GM12878 (cell line): ENCODE measurements around the gene ERN1. TPM values are rescaled to one million over a fixed set of nuclear protein-coding genes. Genes with fewer than 3 reads are reported as not detected.

Experiments used
- ATAC-seq: fragments of 200-7000 bp; cut with Tn5 transposase; 3 replicates; pipeline ENCODE4 v1.9.1; 2020; ENCODE audit warnings: mild to moderate bottlenecking, moderate library complexity
- BruUV-seq: library from RNA; stranded (reverse); fragments of 400-500 nt; replicated peaks from 2 replicates; lab custom pipeline; 2021; lab: Mats Ljungman, UMichigan
- CTCF ChIA-PET: fragments of 300-600 bp; sonication (Branson Sonifier 250); formaldehyde crosslinking; extraction: SDS; loops from one replicate; lab custom pipeline; 2021; ENCODE audit warnings: inconsistent platforms; lab: Yijun Ruan, JAX
- POLR2A ChIA-PET: fragments of 350-600 bp; formaldehyde crosslinking; extraction: SDS; loops from one replicate; lab custom pipeline; 2021; ENCODE audit warnings: inconsistent platforms; lab: Charles Lee
- RAD21 ChIA-PET: fragments of 300-600 bp; sonication (Branson Sonifier 250); formaldehyde crosslinking; loops from one replicate; lab custom pipeline; 2023; ENCODE audit warnings: antibody characterized with exemption; ENCODE audit not compliant: unreplicated experiment; lab: Charles Lee
- SMC1A ChIA-PET: fragments of 300-600 bp; sonication (Branson Sonifier 250); formaldehyde crosslinking; loops from one replicate; lab custom pipeline; 2023; ENCODE audit not compliant: unreplicated experiment, uncharacterized antibody; lab: Charles Lee
- DNase-seq: peaks from one replicate; pipeline ENCODE4 v3.0.0-alpha.2; 2011; ENCODE audit warnings: low read depth, low spot score
- FAIRE-seq: peaks from 3 replicates; lab custom pipeline; 2011; peaks lifted over from hg19 to GRCh38; lab: Jason Lieb, UNC
- H2AFZ ChIP-seq: 2 replicates; pipeline ENCODE4 v1.6.0; 2011; ENCODE audit warnings: low read depth, low read length, control low read depth; ENCODE audit not compliant: control insufficient read depth
- H3K27ac ChIP-seq: 2 replicates; pipeline ENCODE4 v1.5.1; 2011; ENCODE audit warnings: control low read depth; ENCODE audit not compliant: control insufficient read depth, insufficient read depth
- H3K27me3 ChIP-seq, 2 experiments: replicated peaks in 1 of 2; 2 replicates each; pipeline versions ENCODE4 v1.6.0 to v1.6.1; 2011; ENCODE audit warnings: low read length in 1 of 2; ENCODE audit not compliant: control insufficient read depth in 2 of 2, insufficient read depth in 2 of 2
- H3K36me3 ChIP-seq, 2 experiments: 2 replicates each; pipeline ENCODE4 v1.5.1; 2011; ENCODE audit warnings: low read length in 1 of 2; ENCODE audit not compliant: control insufficient read depth in 2 of 2, insufficient read depth in 2 of 2
- H3K4me1 ChIP-seq: 2 replicates; pipeline ENCODE4 v1.6.1; 2011; ENCODE audit warnings: mild to moderate bottlenecking, low read length, moderate library complexity, mixed read lengths; ENCODE audit not compliant: control insufficient read depth, insufficient read depth
- H3K4me2 ChIP-seq: 2 replicates; pipeline ENCODE4 v1.6.0; 2011; ENCODE audit warnings: control low read depth; ENCODE audit not compliant: control insufficient read depth, insufficient read depth
- H3K4me3 ChIP-seq: fragments of 200-600 bp; sonication (generic); 2 replicates; pipeline ENCODE4 v1.5.1; 2016
- H3K79me2 ChIP-seq: 2 replicates; pipeline ENCODE4 v1.6.0; 2011; ENCODE audit warnings: low read length; ENCODE audit not compliant: control insufficient read depth, insufficient read depth
- H3K9ac ChIP-seq: 2 replicates; pipeline ENCODE4 v1.8.0; 2011; ENCODE audit warnings: low read length, control low read depth, mixed read lengths; ENCODE audit not compliant: control insufficient read depth, insufficient read depth
- H3K9me3 ChIP-seq: replicated peaks from 3 replicates; pipeline ENCODE4 v1.5.1; 2011; ENCODE audit warnings: mild to moderate bottlenecking, low read length; ENCODE audit not compliant: control insufficient read depth, insufficient read depth
- H4K20me1 ChIP-seq: 2 replicates; pipeline ENCODE4 v1.6.0; 2011; ENCODE audit not compliant: control insufficient read depth, insufficient read depth
- ATF3 ChIP-seq: IDR thresholded peaks from 2 replicates; pipeline ENCODE4 v1.6.1; 2011; ENCODE audit warnings: low read depth, mild to moderate bottlenecking, low read length, moderate library complexity, borderline replicate concordance; ENCODE audit errors: extremely low read depth
- CHD2 ChIP-seq: IDR thresholded peaks from 2 replicates; pipeline ENCODE4 v1.6.1; 2011; ENCODE audit warnings: low read depth, low read length, improper control_type of control experiment, borderline replicate concordance
- CHD4 ChIP-seq: fragments of 200-600 bp; sonication (generic); IDR thresholded peaks from 2 replicates; pipeline ENCODE4 v1.6.1; 2016; ENCODE audit warnings: mild to moderate bottlenecking
- FOXM1 ChIP-seq: IDR thresholded peaks from 2 replicates; pipeline ENCODE4 v1.6.1; 2012; ENCODE audit warnings: low read depth, mild to moderate bottlenecking, inconsistent platforms, low read length, moderate library complexity
- GABPA ChIP-seq: IDR thresholded peaks from 2 replicates; pipeline ENCODE4 v1.6.1; 2014; ENCODE audit warnings: antibody characterized with exemption, low read depth, mild to moderate bottlenecking, inconsistent platforms
- MAX ChIP-seq: IDR thresholded peaks from 2 replicates; pipeline ENCODE4 v1.6.1; 2012; ENCODE audit warnings: low read depth, low read length, improper control_type of control experiment
- MXI1 ChIP-seq: fragments of 150-350 bp; IDR thresholded peaks from 2 replicates; pipeline ENCODE4 v1.6.1; 2011; ENCODE audit warnings: low read depth, mild to moderate bottlenecking, inconsistent platforms, low read length, improper control_type of control experiment
- PML ChIP-seq: IDR thresholded peaks from 2 replicates; pipeline ENCODE4 v1.6.1; 2012; ENCODE audit warnings: low read length, inconsistent platforms
- POLR2AphosphoS5 ChIP-seq: IDR thresholded peaks from 2 replicates; pipeline ENCODE4 v1.6.1; 2011; ENCODE audit warnings: mild to moderate bottlenecking, low read length, inconsistent platforms
- RAD21 ChIP-seq: IDR thresholded peaks from 2 replicates; pipeline ENCODE4 v1.6.1; 2011; ENCODE audit warnings: mild to moderate bottlenecking, low read depth, low read length, moderate library complexity; ENCODE audit not compliant: insufficient read depth
- SIN3A ChIP-seq: IDR thresholded peaks from 2 replicates; pipeline ENCODE4 v1.6.1; 2012; ENCODE audit warnings: low read depth, low read length, improper control_type of control experiment
- TARDBP ChIP-seq: IDR thresholded peaks from 2 replicates; pipeline ENCODE4 v1.6.1; 2016; ENCODE audit warnings: borderline replicate concordance
- WGBS: methylation state at CpG from one replicate; pipeline ENCODE4 v1.1.6; 2016; ENCODE audit warnings: low lambda C conversion rate; ENCODE audit not compliant: insufficient replicate concordance, insufficient coverage; ENCODE audit errors: missing lambda C conversion rate; 5-methylcytosine and 5-hydroxymethylcytosine counted together
- in situ Hi-C: fragments of 300-500 bp; cut with MboI; formaldehyde crosslinking; loops from 9 replicates; pipeline ENCODE4 v1.14.3; 2018; ENCODE audit warnings: mixed read lengths
- intact Hi-C: fragments of 100-400 bp; cut with micrococcal nuclease; formaldehyde crosslinking; loops from one replicate; pipeline ENCODE4 v1.14.2; 2022; ENCODE audit not compliant: unreplicated experiment
- polyA plus RNA-seq, 11 experiments: library from polyadenylated mRNA; depleted of rRNA in 4 of 11; unstranded in 6 of 11; stranded (reverse) in 5 of 11; fragments of >200 nt; fragmentation: Nextera tagmentation in 4 of 11; fragmentation: Illumina TruSeq in 1 of 11; extraction: Ambion mirVana in 4 of 11; extraction: Trizol in 1 of 11; gene quantifications; 1 replicate in 1 of 11; 2 replicates in 10 of 11; pipeline versions ENCODE4 v1.2.1 to v1.2.3, GENCODE V29; 2011 to 2016; ENCODE audit warnings: inconsistent platforms in 2 of 11, missing spikeins in 2 of 11, low read depth in 1 of 11
- total RNA-seq, 4 experiments: library from RNA; depleted of rRNA in 3 of 4; stranded (reverse); fragments of >200 nt in 3 of 4; fragmentation: Illumina TruSeq in 1 of 4; extraction: Trizol in 1 of 4; gene quantifications; 2 replicates each; pipeline versions ENCODE4 v1.2.1 to v1.2.3, GENCODE V29; 2013 to 2021

ERN1 gene
- total and polyA plus RNA-seq, 10 of the 15 experiments (the other 5 are each of a cell fraction or from before 2014, with no cell fraction given) = 2.6 to 19.2 (median 7.6) TPM

GRCh38 chr17:64008346-64008745 is 121.6 kb downstream of the ERN1 start:
- ChIA-PET CTCF (no interaction called here), RAD21 (no interaction called here), SMC1A (no interaction called here), POLR2A (no interaction called here)
- H3K79me2 ChIP-seq = peaks cover 13% of the 10 kb centered on the region
- H2AFZ ChIP-seq = no peak overlapping the region
- no peak for DNase-seq
- no peaks in the 10 kb centered on the region for H4K20me1 ChIP-seq
- in situ Hi-C loops = no loop called here
- BruUV-seq = no TSS peak
- H3K4me1 ChIP-seq = no peaks in the 10 kb centered on the region
- no peak overlapping the region for H3K4me2 ChIP-seq
- TF ChIP-seq PML (no peak), POLR2AphosphoS5 (no peak), GABPA (no peak), SIN3A (no peak), FOXM1 (no peak), MXI1 (no peak)
- no peaks in the 10 kb centered on the region; the same call in 2 of the 3 replicates for H3K9me3 ChIP-seq
- no peak for ATAC-seq
- H3K27ac ChIP-seq = no peak overlapping the region
- FAIRE-seq = no peak
- peaks cover 8 to 15% of the 10 kb centered on the region in 2 experiments; a peak in 3 of 4 replicates for H3K36me3 ChIP-seq
- WGBS = 98% methylated on average over 5 of the region's 5 CpGs
- H3K27me3 ChIP-seq = no peaks in the 10 kb centered on the region
- H3K4me3 ChIP-seq = no peak overlapping the region
- intact Hi-C loops = no loop called here
- no peak overlapping the region for H3K9ac ChIP-seq

- Histone ChIP-seq H3K27ac (no peak overlapping the region), H3K9me3 (no peaks in the 10 kb centered on the region; the same call in 2 of the 3 replicates), H3K4me2 (no peak overlapping the region), H3K36me3 (peaks cover 8 to 18% of the 10 kb centered on the region in 2 experiments; a peak in 3 of 4 replicates), H3K9ac (no peak overlapping the region), H4K20me1 (no peaks in the 10 kb centered on the region), H3K4me1 (no peaks in the 10 kb centered on the region), H3K79me2 (peaks cover 8% of the 10 kb centered on the region), H2AFZ (no peak overlapping the region), H3K4me3 (no peak overlapping the region), H3K27me3 (no peaks in the 10 kb centered on the region)
- intact Hi-C loops = no loop called here
- 66% methylated on average over 5 of the region's 5 CpGs for WGBS
- FAIRE-seq = no peak
- ChIA-PET CTCF (interaction anchor here (1.8 kb wide), 1 partner anchor 17 kb away, joined by 6 read pairs; no protein-coding TSS in a partner anchor), POLR2A (no interaction called here), SMC1A (no interaction called here), RAD21 (no interaction called here)
- TF ChIP-seq MAX (no peak), ATF3 (no peak), CHD4 (no peak), TARDBP (no peak), RAD21 (no peak), CHD2 (no peak)
- DNase-seq = no peak
- BruUV-seq = no TSS peak
- in situ Hi-C loops = no loop called here
- no peak for ATAC-seq
Observed at GRCh38 chr17:64007838-64008282, 122.1 kb downstream of the ERN1 start.
